Testis (tissue), 2 donors: ENCODE measurements around the gene NTMT2.

ENCODE experiments used
- POLR2A ChIP-seq: fragments of 450-650 bp; IDR thresholded peaks from one replicate; pipeline ENCODE4 v1.6.1; 2017; ENCODE audit warnings: antibody characterized with exemption, mild to moderate bottlenecking, moderate library complexity
- TF ChIP-seq, protein P1 (sequence below), 3 experiments: fragments of 450-650 bp in 2 of 3; fragments of 200-600 bp in 1 of 3; sonication (generic) in 1 of 3; IDR thresholded peaks; one replicate each; pipeline ENCODE4 v1.5.1; 2016 to 2019; ENCODE audit warnings: antibody characterized with exemption in 3 of 3, mild to moderate bottlenecking in 2 of 3, moderate library complexity in 1 of 3

DNA sequence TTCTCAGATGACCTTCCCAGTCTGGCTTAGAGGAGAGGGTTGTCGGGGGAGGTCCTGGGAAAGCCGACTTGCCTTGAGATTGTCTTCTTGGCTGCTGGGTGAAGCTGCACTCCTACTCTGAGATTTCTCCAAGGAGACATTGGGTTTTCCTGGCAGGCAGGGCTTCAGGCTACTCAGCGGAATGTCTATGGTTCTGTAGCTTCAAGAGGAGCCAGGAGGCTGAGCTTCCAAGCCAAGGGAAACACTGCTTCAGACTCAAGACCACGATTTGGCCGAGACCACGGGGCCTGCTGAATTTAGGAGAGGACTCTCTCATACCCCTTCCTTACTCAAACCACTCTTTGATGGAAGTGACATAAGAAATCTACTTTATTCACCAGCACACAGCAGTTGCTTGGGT lies 67.8 kb downstream of the NTMT2 start:
- TF ChIP-seq, protein P1, sequence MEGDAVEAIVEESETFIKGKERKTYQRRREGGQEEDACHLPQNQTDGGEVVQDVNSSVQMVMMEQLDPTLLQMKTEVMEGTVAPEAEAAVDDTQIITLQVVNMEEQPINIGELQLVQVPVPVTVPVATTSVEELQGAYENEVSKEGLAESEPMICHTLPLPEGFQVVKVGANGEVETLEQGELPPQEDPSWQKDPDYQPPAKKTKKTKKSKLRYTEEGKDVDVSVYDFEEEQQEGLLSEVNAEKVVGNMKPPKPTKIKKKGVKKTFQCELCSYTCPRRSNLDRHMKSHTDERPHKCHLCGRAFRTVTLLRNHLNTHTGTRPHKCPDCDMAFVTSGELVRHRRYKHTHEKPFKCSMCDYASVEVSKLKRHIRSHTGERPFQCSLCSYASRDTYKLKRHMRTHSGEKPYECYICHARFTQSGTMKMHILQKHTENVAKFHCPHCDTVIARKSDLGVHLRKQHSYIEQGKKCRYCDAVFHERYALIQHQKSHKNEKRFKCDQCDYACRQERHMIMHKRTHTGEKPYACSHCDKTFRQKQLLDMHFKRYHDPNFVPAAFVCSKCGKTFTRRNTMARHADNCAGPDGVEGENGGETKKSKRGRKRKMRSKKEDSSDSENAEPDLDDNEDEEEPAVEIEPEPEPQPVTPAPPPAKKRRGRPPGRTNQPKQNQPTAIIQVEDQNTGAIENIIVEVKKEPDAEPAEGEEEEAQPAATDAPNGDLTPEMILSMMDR (IDR thresholded peaks at IDR 0.05) = no peak
- no peak for TF ChIP-seq POLR2A
